Neutrophil (primary cell): Measurements from ENCODE around the gene PIGZ.

Experiments
- H3K27ac ChIP-seq: fragments of 200-600 bp; sonication (generic); 2 replicates; pipeline ENCODE4 v1.5.1; 2016; ENCODE audit warnings: mild to moderate bottlenecking, moderate library complexity
- H3K27me3 ChIP-seq: fragments of 200-600 bp; sonication (generic); 2 replicates; pipeline ENCODE4 v1.6.0; 2016; ENCODE audit warnings: mild to moderate bottlenecking
- H3K36me3 ChIP-seq: fragments of 200-600 bp; sonication (generic); 2 replicates; pipeline ENCODE4 v1.5.1; 2017
- H3K4me1 ChIP-seq, 2 experiments: fragments of 200-600 bp in 1 of 2; sonication (generic) in 1 of 2; 1 replicate in 1 of 2; 2 replicates in 1 of 2; pipeline versions ENCODE4 v1.5.1 to v1.6.1; 2013 to 2016; ENCODE audit warnings: low read depth in 1 of 2, low read length in 1 of 2, mild to moderate bottlenecking in 1 of 2, moderate library complexity in 1 of 2; ENCODE audit not compliant: control insufficient read depth in 1 of 2, insufficient read depth in 1 of 2
- H3K4me3 ChIP-seq, 2 experiments: fragments of 200-600 bp in 1 of 2; sonication (generic) in 1 of 2; 1 replicate in 1 of 2; 2 replicates in 1 of 2; pipeline ENCODE4 v1.5.1; 2013 to 2016; ENCODE audit warnings: low read depth in 1 of 2, low read length in 1 of 2, mild to moderate bottlenecking in 1 of 2, moderate library complexity in 1 of 2
- H3K9me3 ChIP-seq: fragments of 200-600 bp; sonication (generic); 2 replicates; pipeline ENCODE4 v1.5.1; 2016
- TF ChIP-seq, protein P1 (sequence below): fragments of 200-600 bp; sonication (generic); IDR thresholded peaks from 2 replicates; pipeline ENCODE4 v1.5.1; 2016; ENCODE audit warnings: antibody characterized with exemption

Gene PIGZ

DNA sequence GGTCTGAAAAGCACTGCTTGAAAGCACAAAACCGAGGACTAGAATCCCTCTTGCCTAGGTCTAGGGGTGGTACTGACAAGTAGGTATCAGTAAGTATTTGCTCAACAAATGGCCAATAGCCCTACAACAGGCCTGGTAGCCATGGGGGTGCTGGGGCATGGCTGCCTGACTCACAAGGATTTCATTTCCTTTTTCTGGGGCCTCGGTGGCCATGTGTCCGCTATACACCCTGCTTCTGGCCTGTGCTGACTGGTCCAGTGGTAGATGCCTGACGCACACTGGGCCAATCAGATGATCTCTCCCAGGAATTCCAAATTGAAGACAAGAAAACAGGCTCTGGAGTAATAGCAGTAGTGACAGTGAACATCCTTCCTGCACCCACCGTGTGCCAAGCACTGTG, 31.6 kb upstream of the PIGZ start:
- peaks cover 32% of the 10 kb centered on the region for H3K27me3 ChIP-seq
- H3K27ac ChIP-seq = no peak overlapping the region
- TF ChIP-seq, protein P1, sequence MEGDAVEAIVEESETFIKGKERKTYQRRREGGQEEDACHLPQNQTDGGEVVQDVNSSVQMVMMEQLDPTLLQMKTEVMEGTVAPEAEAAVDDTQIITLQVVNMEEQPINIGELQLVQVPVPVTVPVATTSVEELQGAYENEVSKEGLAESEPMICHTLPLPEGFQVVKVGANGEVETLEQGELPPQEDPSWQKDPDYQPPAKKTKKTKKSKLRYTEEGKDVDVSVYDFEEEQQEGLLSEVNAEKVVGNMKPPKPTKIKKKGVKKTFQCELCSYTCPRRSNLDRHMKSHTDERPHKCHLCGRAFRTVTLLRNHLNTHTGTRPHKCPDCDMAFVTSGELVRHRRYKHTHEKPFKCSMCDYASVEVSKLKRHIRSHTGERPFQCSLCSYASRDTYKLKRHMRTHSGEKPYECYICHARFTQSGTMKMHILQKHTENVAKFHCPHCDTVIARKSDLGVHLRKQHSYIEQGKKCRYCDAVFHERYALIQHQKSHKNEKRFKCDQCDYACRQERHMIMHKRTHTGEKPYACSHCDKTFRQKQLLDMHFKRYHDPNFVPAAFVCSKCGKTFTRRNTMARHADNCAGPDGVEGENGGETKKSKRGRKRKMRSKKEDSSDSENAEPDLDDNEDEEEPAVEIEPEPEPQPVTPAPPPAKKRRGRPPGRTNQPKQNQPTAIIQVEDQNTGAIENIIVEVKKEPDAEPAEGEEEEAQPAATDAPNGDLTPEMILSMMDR = no peak
- no peak overlapping the region for H3K4me3 ChIP-seq
- H3K4me1 ChIP-seq = peaks cover 11 to 19% of the 10 kb centered on the region in 2 experiments
- no peaks in the 10 kb centered on the region for H3K9me3 ChIP-seq
- H3K36me3 ChIP-seq = no peaks in the 10 kb centered on the region

DNA sequence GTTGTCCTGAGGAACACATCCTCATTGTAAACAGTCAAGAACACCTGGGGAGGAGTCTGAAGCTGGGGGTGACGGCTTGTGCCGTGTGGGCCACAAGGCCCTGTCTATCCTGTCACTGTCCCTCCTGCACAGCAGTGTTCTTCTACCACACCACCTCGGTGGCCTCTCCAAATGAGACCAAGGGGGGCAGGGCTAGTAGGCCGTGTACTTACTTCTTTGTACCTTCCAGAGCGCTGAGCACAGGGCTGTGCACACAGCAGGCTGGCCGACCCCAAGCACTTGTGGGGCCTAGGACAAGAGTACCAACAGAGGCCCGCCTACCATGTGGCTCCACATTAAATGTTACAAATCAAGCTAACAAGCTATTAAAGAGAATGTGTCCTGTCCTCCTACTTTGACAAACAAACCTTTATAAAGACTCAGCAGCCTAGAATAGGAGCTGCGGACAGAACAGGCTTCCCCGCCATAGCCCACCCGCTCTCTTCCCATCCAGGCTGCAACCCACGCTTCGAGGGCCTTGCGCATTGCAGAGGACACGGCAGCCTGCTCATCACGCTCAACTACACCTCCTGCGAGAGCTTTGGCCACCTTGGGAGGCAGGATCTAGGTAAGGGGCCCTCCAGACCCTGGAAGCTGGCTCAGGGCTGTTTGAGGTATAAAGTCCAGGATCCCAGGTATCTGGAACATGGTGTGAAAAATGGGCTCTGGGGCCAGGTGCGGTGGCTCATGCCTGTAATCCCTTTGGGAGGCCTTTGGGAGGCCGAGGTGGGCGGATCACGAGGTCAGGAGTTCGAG, 30.5 kb upstream of the PIGZ start:
- H3K27me3 ChIP-seq = peaks cover 23% of the 10 kb centered on the region
- no peak overlapping the region for H3K4me3 ChIP-seq
- TF ChIP-seq, protein P1 = no peak
- no peak overlapping the region for H3K27ac ChIP-seq
- H3K4me1 ChIP-seq = peaks cover 11 to 18% of the 10 kb centered on the region in 2 experiments
- H3K9me3 ChIP-seq = no peaks in the 10 kb centered on the region
- no peaks in the 10 kb centered on the region for H3K36me3 ChIP-seq

DNA sequence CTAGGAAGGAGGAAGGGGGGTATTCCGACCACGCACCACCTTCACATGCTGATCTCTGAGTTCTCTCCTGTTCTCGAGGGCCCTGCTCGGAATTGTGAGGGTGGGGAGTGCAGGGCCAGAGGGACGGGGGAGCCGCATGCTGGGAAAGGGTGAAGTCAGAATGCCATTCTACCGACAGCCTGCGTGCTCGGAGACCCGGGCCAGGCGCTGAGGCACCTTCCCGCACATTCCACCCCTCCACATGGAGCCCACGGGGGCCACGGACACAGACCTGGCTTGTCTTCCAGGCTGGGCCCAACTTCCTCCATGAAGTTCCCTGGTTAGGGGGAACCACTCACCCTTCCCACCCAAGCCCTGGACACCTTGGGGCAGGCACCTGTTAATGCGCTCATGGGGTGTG, 28.7 kb upstream of the PIGZ start:
- Histone ChIP-seq H3K9me3 (no peaks in the 10 kb centered on the region), H3K27ac (no peak overlapping the region)

DNA sequence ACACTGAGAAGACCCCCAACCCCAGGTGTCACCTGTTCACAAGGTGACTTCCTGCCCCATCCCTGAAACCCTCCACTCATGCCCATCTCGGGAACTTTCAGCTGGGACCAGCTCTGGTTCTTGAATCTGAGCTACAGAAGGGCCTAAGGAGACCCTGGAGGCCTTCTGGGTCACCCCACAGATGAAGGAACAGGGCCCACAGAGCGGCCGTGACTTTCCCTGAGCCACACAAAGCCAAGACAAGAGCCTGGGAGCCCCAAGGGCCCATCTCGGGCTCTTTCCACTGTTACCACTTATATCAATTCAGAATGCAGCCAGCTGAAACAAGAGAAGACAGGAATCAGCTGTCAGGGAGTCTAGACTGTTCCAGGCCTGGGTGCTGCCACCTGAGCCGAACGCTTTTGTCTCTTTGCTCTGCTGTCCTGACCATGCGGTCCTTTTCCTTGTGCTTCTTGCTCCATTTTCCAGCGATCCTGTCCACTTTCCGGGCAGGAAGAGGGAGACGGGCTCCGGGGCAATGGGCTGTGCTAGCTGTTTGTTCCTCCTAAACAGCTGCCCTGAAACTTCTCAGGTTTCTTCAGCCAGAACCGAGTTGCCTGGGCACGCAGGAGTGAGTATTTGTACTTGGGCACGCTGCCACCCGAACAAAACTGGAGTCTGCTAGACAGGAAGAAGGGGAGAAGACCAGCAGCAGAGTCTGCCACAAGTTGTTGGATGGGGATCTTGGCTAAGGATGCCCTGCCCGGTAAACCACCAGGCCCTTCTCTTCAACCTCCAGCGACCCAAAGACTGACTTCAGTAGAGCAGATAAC, 28.0 kb upstream of the PIGZ start:
- TF ChIP-seq, protein P1 = no peak
- H3K36me3 ChIP-seq = no peaks in the 10 kb centered on the region
- no peak overlapping the region for H3K27ac ChIP-seq
- peaks cover 5% of the 10 kb centered on the region for H3K27me3 ChIP-seq
- no peaks in the 10 kb centered on the region for H3K4me1 ChIP-seq
- H3K4me3 ChIP-seq = no peak overlapping the region
- H3K9me3 ChIP-seq = no peaks in the 10 kb centered on the region

More for the DNA sequence above, 28.7 kb upstream of the PIGZ start:
- TF ChIP-seq, protein P1 = no peak
- Histone ChIP-seq H3K4me3 (no peak overlapping the region), H3K36me3 (no peaks in the 10 kb centered on the region), H3K4me1 (peaks cover 5 to 6% of the 10 kb centered on the region in 2 experiments), H3K27me3 (peaks cover 12% of the 10 kb centered on the region)

DNA sequence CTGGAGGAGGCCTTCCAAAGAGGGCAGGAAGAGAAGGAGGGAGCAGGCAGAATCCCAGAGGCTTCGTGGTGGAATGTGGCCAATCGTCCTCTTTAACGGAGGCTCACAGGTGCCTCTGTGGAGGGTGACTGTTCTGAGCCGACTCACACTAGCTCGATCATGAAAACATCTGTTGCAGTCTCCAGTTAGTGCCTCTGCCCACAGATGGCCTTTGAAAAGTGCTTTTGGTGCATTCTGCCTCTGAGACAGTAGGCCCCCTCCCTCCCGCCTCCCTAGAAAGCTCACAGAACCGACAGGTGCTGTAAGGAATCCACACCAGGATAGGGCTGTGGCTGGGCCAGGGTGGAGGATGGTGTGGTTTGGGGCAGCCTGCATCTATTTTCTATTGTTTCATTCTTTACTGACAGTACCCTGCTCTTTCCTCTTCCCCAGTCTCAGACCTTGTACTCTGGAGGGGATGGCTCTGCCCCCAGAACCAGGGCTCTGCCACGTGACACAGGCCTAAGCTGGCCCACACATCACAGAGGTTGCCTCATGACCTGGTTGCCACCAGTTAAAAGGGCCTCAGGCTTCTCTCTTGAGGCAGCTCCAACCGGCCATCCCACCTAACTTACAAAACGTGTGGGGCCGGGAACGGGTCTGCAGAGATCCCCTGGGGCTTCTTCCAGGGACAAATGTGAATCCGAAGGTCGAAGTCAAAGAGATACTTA, 27.2 kb upstream of the PIGZ start:
- H3K27me3 ChIP-seq = no peaks in the 10 kb centered on the region
- no peaks in the 10 kb centered on the region for H3K9me3 ChIP-seq
- no peaks in the 10 kb centered on the region for H3K4me1 ChIP-seq
- no peak overlapping the region for H3K4me3 ChIP-seq
- TF ChIP-seq, protein P1 = no peak
- H3K27ac ChIP-seq = no peak overlapping the region
- no peaks in the 10 kb centered on the region for H3K36me3 ChIP-seq
